GM19238 (cell line): ENCODE measurements around the gene KDM3A.

Experiments
- DNase-seq: peaks from one replicate; pipeline ENCODE4 v3.0.0; 2011; ENCODE audit warnings: low spot score; ENCODE audit not compliant: insufficient read length

The KDM3A gene

DNA sequence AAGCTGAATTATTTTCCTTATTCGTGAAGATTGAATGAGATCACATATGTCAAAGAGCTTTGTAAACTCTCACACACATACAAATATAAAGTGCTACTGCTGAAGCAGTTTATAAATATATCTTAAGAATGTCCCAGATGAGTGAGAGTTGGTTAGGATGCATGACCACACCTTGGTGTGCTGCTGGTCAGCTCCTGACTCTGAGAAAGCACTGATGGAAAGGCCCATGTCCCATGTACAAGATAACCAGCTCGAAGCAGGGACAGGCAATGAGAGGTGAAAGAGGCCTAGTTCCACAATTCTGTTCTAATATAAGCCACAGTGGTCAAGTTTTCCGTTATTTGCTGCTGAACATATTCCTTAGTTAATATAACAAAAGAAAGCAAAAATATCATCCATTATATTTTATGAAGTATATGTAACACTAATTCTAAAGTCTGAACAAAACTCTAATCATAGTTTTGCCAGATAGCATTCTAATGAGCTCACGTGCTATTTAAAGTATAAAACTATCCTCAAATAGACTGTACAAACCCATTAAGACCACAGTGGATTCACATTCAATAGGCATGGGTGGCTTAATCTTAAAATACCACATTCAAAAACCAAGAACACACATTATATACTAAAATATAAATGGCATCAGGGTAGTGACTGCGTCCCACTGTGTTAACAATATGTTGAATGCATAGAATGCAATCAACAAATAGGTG lies 72.9 kb downstream of the KDM3A start:
- no peak for DNase-seq

DNA sequence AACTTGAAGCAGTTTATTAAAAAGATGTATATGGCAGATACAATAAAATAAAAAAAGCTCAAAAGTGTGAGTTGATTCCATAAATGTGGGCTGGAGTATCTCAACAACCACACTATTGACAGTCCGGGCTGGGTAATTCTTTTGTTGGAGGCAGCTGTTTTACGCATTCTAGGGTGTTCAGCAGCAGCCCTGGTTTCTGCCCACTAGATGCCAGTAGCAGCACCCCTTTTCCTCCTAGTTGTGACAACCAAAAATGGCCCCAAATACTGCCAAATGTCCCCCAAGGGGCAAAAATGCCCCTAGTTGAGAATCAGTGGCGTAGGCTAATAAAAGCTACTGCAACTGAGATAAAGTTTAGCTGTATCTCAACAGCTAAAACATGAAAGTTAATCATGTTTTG lies 77.3 kb downstream of the KDM3A start:
- no peak for DNase-seq

- no peak for DNase-seq
Measured at GRCh38 chr2:86519349-86519748, 78.2 kb downstream of the KDM3A start.

- no peak for DNase-seq
Measured at GRCh38 chr2:86520153-86520552, 79.0 kb downstream of the KDM3A start.

- no peak for DNase-seq
Measured at GRCh38 chr2:86521922-86522321, 80.8 kb downstream of the KDM3A start.

GRCh38 chr2:86522711-86523110 lies 81.5 kb downstream of the KDM3A start:
- DNase-seq = no peak

DNA sequence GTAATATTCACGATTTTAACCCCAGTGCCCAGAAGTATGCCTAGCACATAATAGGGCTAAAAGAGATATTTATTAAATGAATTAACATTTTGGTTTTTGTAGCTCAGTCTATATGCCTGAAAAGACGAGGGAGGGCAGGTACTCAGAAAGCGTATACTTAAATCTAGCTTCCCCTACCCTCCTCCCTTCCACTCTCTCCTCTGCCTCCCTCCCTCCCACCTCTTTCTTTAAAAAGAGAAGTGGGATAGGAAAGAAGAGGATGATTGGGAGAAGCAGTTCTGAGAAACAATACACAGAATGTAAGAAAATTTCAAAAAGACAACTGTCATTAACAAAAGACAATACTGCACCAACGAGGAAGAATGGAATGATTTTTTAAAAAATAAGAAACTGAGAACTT lies 82.3 kb downstream of the KDM3A start:
- DNase-seq = no peak

- no peak for DNase-seq
Measured at GRCh38 chr2:86525421-86526340, 84.5 kb downstream of the KDM3A start.

GRCh38 chr2:86533589-86533988 lies 92.4 kb downstream of the KDM3A start:
- no peak for DNase-seq

DNA sequence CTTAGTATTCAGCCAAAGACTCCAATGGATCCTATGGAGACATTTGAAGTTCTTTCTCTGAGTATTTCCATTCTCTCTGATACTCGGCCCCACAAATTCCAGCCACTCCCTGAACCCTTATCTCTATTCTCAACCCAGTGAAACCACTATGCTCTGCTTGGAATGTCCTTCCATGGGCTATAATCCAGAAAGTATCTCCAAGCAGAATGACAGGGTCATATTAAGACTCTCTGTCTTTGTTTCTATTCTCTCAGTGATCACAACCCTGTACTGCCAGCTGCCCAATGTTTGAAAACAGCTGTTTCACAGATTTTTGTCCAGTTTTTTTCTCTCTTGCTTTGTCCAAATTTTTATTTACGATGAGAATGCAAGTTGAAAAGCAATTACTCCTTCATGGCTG lies 100.2 kb downstream of the KDM3A start:
- DNase-seq = no peak
